Measurements from ENCODE around the gene ZNF681.
"Not testable (repeated sequence)": the region's sequence is repeated elsewhere in the genome, so short reads cannot be mapped to it uniquely, and the experiment has no call there.

ZNF681 gene

GRCh38 chr19:23774106-23774505 is 15.4 kb upstream of the ZNF681 start:
- no peak for DNase-seq (ENCODE audit: low read depth)

GRCh38 chr19:23772675-23773063 is 14.0 kb upstream of the ZNF681 start:
- no peak for DNase-seq (ENCODE audit: low read depth)

GRCh38 chr19:23771761-23772674 is 13.3 kb upstream of the ZNF681 start:
- DNase-seq (ENCODE audit: low read depth), result no peak

- DNase-seq (ENCODE audit: low read depth), result no peak
These were observed 12.6 kb upstream of the ZNF681 start for GRCh38 chr19:23771316-23771715.

GRCh38 chr19:23770672-23771250 is 12.1 kb upstream of the ZNF681 start:
- DNase-seq (ENCODE audit: low read depth), result no peak

GRCh38 chr19:23769691-23770468 is 11.2 kb upstream of the ZNF681 start:
- DNase-seq (ENCODE audit: low read depth), result no peak

- no peak for DNase-seq (ENCODE audit: low read depth)
These were observed 8.3 kb upstream of the ZNF681 start for GRCh38 chr19:23766951-23767350.

GRCh38 chr19:23764781-23765180 is 6.1 kb upstream of the ZNF681 start:
- no peak for DNase-seq (ENCODE audit: low read depth)

GRCh38 chr19:23762884-23763711 is 4.4 kb upstream of the ZNF681 start:
- peak; percentile 72 for DNase-seq (ENCODE audit: low read depth)

GRCh38 chr19:23762548-23762883 is 3.8 kb upstream of the ZNF681 start:
- no peak for DNase-seq (ENCODE audit: low read depth)

GRCh38 chr19:23760326-23760725 is 1.6 kb upstream of the ZNF681 start:
- DNase-seq (ENCODE audit: low read depth), result not testable (repeated sequence)

GRCh38 chr19:23743633-23744232 is 15.0 kb downstream of the ZNF681 start:
- DNase-seq (ENCODE audit: low read depth), result not testable (repeated sequence)

GRCh38 chr19:23730729-23731465 is 27.8 kb downstream of the ZNF681 start:
- DNase-seq (ENCODE audit: low read depth), result not testable (repeated sequence)

- DNase-seq (ENCODE audit: low read depth), result not testable (repeated sequence)
These were observed 34.5 kb downstream of the ZNF681 start for GRCh38 chr19:23724161-23724560.

GRCh38 chr19:23718802-23719201 is 39.9 kb downstream of the ZNF681 start:
- DNase-seq (ENCODE audit: low read depth), result no peak

- DNase-seq (ENCODE audit: low read depth), result no peak
These were observed 41.9 kb downstream of the ZNF681 start for GRCh38 chr19:23716792-23717191.

- DNase-seq (ENCODE audit: low read depth), result no peak
These were observed 49.3 kb downstream of the ZNF681 start for GRCh38 chr19:23709347-23709746.

GRCh38 chr19:23706657-23707056 is 52.0 kb downstream of the ZNF681 start:
- DNase-seq (ENCODE audit: low read depth), result no peak

GRCh38 chr19:23699521-23699860 is 59.2 kb downstream of the ZNF681 start:
- no peak for DNase-seq (ENCODE audit: low read depth)

GRCh38 chr19:23698711-23699520 is 59.8 kb downstream of the ZNF681 start:
- DNase-seq (ENCODE audit: low read depth), result no peak

Data from stimulated activated CD8-positive, alpha-beta memory T cell treated with anti-CD3 and anti-CD28 coated beads, Interleukin-12 subunit alpha, Interleukin-12 subunit beta, amount 100 ng/mL, for 1 hour (primary cell).